Suprapubic skin (tissue), 3 donors: Measurements from ENCODE around the gene RBM28.

Source experiments
- CTCF ChIP-seq, 2 donors: fragments of 200-600 bp in 1 of 2; fragments of 450-650 bp in 1 of 2; sonication (generic) in 1 of 2; IDR thresholded peaks; one replicate each; pipeline ENCODE4 v1.5.1; 2016 to 2019; ENCODE audit warnings: antibody characterized with exemption in 2 of 2, mild to moderate bottlenecking in 1 of 2, moderate library complexity in 1 of 2
- POLR2AphosphoS5 ChIP-seq, 3 donors: sonication (generic); formaldehyde crosslinking; IDR thresholded peaks; one replicate each; pipeline ENCODE4 v1.6.1; 2017; ENCODE audit warnings: antibody characterized with exemption in 3 of 3

GRCh38 chr7:128303133-128303532, 40.6 kb downstream of the RBM28 start:
- TF ChIP-seq CTCF (IDR thresholded peaks at IDR 0.05) (no peak), POLR2AphosphoS5 (IDR thresholded peaks at IDR 0.05) (no peak)
